Adrenal gland (tissue), 5 donors: ENCODE results near the gene TMEM63C.

Experiments used
- CTCF ChIP-seq, 6 experiments: fragments of 450-650 bp in 4 of 6; fragments of 200-600 bp in 2 of 6; sonication (generic) in 1 of 6; IDR thresholded peaks; 1 replicate in 5 of 6; 2 replicates in 1 of 6; pipeline versions ENCODE4 v1.5.1 to v1.8.0; 2016 to 2021; ENCODE audit warnings: antibody characterized with exemption in 6 of 6, mild to moderate bottlenecking in 2 of 6, moderate library complexity in 1 of 6
- POLR2A ChIP-seq, 2 donors: fragments of 450-650 bp; IDR thresholded peaks; one replicate each; pipeline ENCODE4 v1.6.1; 2017; ENCODE audit warnings: antibody characterized with exemption in 2 of 2, mild to moderate bottlenecking in 2 of 2, moderate library complexity in 1 of 2
- donor health status: DM: no; HTN: no; CAD: no.

- TF ChIP-seq CTCF (IDR thresholded peaks at IDR 0.05) (no peak), POLR2A (IDR thresholded peaks at IDR 0.05) (no peak)
These were observed 42.6 kb upstream of the TMEM63C start for GRCh38 chr14:77139022-77139421.
